LNCAP (cell line): ENCODE data around the gene ADIRF.
"Not testable (repeated sequence)": the region's sequence is repeated elsewhere in the genome, so short reads cannot be mapped to it uniquely, and the experiment has no call there.

Experiments
- TF ChIP-seq, protein P1 (sequence below): fragments of 450-650 bp; IDR thresholded peaks from 2 replicates; pipeline ENCODE4 v1.5.1; 2017; ENCODE audit warnings: mild to moderate bottlenecking

ADIRF gene

DNA sequence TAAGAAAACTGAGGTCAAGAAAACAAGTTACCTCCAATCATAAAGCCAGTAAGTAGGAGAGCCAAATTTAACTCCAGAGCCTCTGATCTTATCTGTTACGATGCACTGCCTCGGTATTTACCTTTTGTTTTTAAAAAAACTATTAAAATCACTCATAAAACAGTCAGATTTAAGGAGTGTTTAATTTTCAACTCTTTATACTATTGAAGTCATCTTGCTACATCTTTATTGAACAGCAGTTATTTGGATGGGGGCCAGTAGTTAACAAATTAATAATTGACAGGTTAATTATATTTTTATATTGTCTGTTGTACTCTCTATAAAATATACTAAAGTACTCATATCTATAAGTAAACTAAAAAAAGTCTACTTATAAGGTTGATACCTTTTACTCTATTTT, 24.6 kb downstream of the ADIRF start:
- TF ChIP-seq, protein P1, sequence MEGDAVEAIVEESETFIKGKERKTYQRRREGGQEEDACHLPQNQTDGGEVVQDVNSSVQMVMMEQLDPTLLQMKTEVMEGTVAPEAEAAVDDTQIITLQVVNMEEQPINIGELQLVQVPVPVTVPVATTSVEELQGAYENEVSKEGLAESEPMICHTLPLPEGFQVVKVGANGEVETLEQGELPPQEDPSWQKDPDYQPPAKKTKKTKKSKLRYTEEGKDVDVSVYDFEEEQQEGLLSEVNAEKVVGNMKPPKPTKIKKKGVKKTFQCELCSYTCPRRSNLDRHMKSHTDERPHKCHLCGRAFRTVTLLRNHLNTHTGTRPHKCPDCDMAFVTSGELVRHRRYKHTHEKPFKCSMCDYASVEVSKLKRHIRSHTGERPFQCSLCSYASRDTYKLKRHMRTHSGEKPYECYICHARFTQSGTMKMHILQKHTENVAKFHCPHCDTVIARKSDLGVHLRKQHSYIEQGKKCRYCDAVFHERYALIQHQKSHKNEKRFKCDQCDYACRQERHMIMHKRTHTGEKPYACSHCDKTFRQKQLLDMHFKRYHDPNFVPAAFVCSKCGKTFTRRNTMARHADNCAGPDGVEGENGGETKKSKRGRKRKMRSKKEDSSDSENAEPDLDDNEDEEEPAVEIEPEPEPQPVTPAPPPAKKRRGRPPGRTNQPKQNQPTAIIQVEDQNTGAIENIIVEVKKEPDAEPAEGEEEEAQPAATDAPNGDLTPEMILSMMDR: no peak

- TF ChIP-seq, protein P1: no peak
Observed at GRCh38 chr10:87000491-87000890, 32.2 kb downstream of the ADIRF start.

DNA sequence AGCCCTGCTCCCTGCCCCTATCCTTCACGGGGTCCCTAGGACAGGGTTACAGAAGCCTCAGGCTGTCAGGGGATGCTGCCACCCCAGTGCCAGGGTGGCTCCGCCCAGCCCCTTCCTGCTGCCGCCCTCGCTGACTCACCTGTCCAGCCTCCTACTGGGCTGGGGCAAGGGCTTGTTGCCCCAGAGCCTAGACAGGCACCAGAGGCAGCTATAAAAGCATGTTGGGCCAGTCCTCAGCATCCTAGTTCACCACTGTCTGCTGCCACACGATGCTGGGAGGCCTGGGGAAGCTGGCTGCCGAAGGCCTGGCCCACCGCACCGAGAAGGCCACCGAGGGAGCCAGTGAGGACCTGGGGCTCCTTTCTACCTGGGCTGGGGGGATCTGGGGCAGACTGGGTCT, 51.8 kb downstream of the ADIRF start, which contains the start of gene FAM25A:
TSS of gene FAM25A (plus strand) at position 239 of the 400 bp plus-strand sequence. CDS start at position 270, 31 bp downstream.
- TF ChIP-seq, protein P1: not testable (repeated sequence)
